C1 segment of cervical spinal cord (tissue), 14 donors: ENCODE measurements around the gene TST.

Source experiments
- DNase-seq, 14 donors: peaks; one replicate each; lab custom pipeline; 2025; lab: John Stamatoyannopoulos, UW

The TST gene

DNA sequence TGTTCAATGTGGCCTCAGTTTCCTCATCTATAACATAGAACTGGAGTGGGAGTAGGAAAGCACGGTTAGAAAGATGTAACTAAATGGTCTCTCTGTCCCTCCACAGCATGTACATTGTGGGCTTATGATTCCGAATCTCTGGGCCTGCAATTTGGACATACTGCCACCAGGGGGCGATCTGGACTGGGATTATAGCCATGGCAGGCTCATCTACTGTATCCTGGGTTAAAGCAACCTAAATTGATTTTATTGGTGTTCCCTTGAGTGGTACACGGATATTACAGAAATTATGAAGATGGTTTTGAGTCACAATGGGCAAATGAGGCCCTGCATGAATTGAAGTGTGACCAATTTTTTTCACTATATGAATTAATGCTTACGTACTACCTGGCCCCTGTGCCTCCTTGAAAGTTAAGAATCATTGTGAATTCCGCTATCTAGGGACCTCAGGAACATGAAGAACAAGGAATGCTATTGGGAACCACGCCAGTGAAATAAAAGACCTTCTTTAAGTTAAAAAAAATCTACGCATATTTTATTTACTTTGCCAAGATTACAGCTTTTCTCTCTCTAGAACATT lies 32.9 kb downstream of the TST start:
- no peak for DNase-seq

- DNase-seq, result no peak
Observed at GRCh38 chr22:36985211-36985889, 33.9 kb downstream of the TST start.

DNA sequence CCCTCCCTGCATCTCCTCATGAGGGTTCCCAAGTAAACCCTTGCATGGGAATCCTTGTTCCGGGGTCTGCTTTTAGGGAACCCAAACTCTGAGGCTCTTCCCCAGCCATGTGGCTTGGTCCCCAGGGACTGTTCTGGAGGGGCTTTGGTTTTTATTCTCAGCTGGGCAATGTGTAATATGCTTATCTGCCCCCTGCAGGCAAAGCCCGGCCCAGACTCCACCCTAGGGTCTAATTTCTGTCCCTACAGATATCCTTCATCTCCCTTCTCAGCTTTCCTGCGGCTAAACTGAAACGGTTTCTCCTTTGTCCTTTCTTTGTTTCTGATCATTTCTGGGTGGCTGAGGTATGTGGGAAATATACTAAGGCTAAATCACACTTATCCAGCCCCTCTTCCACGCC lies 37.1 kb downstream of the TST start:
- no peak for DNase-seq

DNA sequence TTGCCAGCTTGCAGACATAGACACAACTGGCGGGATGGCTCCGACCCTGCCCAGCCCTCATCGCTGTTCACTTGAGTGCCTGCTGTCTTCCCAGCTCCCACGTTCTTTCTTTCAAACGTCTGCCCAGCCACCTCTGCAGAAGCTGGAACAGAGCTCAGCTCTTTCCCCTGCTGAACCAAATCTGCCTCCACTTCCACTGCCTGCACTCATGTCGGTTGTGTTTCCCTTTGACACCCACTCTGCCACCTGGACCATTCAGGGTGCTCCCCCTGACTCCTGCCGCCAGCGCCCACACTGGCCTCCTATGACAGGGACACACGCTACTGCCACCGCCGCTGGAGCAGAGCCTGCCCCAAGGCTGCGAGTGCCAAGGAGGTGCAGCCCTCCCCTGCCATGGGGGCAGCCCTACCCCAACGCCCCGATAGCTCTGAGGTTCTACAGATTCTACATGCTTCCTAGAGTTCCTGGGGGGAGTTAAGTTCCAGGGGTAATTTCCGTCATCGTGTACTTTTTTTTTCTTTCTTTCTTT lies 37.9 kb downstream of the TST start:
- DNase-seq, result no peak

DNA sequence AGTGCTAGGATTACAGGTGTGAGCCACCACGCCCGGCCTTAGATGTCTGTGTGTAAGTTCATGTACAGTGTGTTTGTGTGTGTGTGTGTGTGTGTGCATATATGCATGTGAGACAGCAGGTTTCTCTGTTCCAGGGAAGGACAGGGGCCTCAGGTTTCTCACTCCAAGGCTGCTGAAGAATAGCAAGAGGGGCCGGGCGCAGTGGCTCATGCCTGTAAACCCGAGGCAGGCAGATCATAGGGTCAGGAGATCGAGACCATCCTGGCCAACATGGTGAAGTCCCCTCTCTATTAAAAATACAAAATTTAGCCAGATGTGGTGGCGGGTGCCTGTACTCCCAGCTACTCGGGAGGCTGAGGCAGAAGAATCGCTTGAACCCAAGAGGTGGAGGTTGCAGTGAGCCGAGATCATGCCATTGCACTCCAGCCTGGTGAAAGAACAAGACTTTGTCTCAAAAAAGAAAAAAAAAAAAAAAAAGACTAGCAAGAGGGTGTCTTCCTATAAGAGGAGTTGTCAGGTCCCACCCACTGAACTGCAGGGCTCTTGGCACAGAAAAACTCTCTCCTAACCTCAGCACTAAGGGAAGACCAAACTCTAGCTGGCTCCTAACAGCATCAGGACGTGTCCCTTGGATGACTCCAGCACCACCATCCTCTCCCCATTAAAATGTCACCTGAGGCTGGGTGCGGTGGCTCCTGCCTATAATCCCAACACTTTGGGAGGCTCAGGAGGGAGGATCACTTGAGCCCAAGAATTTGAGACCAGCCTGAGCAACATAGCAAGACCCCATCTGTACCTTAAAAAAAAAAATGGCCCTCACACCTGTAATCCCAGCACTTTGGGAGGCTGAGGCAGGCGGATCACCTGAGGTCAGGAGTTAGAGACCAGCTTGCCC lies 40.0 kb downstream of the TST start:
- no peak for DNase-seq

DNA sequence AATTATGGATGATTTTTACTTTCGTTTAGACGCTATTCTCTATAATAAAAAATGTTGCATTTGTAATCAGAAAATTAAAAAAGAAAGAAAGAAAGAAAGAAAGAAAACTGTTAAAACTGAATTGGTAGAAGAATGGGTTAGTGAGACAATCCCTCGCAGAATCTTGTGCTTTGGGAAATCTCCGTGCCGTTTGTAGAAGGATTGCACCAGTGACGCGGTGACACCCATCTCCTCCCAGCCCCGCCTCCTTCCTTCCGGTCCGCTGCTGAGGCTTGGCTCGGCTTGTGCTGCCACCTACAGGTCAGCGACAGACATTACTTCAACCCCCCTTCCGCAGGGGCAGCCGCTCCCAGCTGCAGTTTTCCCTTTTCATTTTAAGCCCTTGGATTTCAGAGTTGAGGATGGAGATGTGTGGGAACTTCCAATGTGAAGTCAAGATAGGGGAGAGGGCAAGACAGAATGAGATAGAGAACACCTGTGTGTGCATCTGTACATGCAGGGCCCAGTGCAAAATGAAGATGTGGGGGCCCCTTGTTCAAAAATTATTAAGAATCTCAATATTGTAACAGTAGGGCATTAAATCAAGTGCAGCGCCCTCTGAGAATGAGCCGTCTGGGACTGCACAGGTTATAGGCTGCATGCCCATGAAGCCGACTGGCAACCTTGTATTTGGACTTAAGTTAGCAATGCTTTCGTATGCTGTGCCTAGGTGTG lies 41.1 kb downstream of the TST start:
- DNase-seq, result peak; percentile 23 to 85 (median 67)

DNA sequence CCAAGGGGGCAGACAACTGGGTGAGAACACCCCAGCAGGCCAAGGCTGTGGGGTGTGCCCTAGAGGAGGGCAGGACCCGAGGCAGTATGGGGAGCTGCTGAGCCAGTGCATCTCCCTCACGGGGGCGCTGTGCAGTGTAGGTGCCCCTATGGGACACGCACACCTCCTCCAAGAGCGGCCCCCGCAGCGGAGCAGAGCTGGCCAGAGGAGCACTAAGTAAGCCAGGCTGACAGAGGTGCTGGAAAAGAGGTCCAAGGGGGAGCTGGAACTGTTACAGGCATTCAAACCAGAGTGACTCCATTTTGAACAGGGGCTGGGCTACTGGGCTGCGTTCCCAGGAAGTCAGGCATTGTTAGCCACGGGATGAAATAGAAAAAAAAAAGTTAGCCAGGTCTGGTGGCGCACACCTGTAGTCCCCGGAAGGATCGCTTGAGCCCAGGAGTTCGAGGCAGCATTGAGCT lies 41.8 kb downstream of the TST start:
- peak in 7 of 14 donors; percentile 1 to 49 (median 13) for DNase-seq

DNA sequence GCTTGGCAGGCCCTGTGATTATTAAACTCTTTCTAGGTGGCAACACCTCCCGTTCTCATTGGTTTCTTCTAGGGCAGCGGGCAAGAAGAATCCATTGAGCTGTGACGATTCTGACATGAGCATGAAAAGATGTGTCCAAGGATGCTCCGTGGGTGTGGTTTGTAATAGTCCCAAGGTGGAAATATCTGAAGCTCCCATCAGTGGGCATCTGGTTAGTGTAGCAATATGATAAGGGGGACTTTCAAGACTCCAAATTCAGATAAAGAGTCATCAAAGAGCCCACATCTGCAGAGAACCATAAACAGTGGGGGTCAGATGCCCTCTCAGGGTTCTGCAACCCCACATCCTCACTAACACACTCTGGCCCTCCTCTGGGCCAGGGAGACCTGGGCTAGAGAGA lies 42.6 kb downstream of the TST start:
- no peak for DNase-seq

DNA sequence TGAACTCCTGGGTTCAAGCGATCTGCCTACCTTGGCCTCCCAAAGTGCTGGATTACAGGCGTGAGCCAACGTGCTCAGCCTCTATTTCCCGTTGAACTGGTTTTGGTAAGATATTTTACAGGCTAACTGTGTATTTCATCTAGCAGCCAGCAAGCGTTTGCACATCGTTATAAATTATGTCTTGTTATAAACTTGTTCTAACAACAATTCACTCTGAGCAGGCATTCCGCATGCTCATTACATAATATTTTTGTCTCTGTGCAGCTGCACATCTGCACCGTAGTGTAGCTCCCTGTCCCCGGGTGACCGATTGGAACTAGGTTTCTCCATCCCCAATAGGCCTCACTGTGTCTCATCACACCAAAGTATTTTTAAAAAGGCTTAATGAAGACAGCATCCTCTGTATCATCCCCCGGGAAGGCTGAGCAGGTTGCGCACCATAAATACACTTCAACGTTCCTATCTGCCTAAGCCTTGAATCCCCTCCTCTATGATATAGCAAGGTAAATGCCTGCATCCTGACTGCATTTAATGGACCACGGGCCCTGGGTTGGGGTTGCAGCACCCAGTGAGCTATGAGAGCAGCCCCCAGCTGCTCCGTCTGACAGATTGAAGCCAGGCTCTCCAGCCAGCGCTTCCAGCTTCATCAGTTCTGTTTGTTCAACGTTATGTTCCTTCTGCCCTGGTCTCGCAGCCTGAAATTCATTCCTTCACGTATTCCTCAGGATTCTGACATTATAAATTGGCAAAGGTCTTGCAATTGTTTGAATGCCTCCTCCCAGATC lies 47.7 kb downstream of the TST start:
- no peak for DNase-seq

GRCh38 chr22:36968249-36968964 lies 50.8 kb downstream of the TST start:
- no peak for DNase-seq

DNA sequence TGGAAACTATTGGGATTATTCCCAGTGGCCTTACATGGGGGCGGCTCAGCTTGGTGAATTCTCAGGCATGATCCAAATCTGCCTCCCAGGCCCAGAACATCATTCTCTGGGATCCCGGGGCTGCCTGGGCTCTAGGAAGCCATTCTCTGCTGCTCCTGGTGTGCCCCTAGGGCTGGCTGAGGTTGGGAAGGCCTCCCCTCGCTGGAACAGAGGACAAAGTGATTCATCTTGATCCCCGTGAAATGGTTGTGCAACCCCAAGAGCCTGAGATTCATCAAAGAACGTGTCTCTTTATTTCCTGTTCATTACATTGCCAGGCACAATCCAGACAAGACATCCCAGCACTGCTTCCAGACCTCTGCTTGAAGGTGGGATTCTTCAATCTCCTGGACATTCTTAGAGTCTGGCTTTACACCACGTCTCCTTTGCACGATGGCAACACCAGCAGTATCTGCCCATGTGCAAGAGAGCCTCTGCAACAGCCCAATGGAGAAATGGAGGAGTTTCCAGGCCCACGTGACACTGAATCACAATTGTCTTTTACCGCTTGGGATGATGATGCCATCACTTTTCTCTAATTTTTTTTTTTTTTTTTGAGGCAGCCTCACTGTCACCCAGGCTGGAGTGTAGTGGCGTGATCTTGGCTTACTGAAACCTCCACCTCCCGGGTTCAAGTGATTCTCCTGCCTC lies 52.3 kb downstream of the TST start:
- no peak for DNase-seq

GRCh38 chr22:36965696-36966095 lies 53.6 kb downstream of the TST start:
- peak in 1 of 14 donors; percentile 1 for DNase-seq

GRCh38 chr22:36964106-36964505 lies 55.1 kb downstream of the TST start:
- DNase-seq, result no peak

GRCh38 chr22:36963302-36963701 lies 55.9 kb downstream of the TST start:
- no peak for DNase-seq

DNA sequence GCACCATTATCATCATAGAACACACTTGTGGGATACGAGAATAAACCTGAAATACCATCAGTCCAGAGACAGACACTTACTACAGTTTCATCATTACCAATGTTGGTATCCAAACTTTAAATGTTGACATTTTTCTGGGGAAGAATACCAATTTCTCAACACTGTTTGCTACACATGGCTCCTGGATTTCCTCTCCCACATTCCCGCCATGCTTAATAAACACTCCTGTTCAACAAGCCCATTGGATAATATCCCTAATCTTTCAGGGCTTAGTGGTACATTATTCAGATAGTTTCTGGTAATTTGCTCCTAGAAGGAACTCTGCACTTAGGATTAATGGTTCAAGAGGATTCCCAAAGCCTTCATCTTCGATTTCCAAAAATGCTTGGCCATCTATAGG lies 57.6 kb downstream of the TST start:
- no peak for DNase-seq
